ENCODE results near the gene BTBD6.

DNA sequence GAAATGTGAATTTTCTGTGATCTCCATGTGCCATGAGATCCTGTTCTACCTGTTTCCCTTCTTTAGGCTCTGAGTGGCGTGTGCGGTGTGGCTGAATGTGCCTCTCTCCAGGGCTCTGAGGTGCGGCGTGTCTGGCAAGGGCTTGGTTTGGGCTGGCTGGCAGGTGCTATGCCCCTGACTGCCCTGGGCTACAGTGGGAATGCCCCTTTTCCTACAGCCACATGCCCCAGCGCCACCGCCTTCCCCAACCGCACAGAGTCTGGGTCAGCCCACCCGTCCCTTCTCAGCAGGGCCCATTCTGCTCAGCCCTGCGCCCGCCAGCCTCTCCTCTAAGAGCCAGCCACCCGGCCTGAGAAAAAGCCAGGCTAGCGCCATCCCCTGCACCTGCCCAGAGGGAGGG, 24.7 kb downstream of the BTBD6 start:
- TF ChIP-seq POLR2AphosphoS5 (IDR thresholded peaks at IDR 0.05; ENCODE audit: low read depth, low read length) (no peak), SIN3A (IDR thresholded peaks at IDR 0.05; ENCODE audit: borderline replicate concordance, insufficient read depth, low read depth, low read length) (no peak), TCF7L2 (IDR thresholded peaks at IDR 0.05; ENCODE audit: low read depth, low read length) (no peak)
- TF ChIP-seq, protein P1, sequence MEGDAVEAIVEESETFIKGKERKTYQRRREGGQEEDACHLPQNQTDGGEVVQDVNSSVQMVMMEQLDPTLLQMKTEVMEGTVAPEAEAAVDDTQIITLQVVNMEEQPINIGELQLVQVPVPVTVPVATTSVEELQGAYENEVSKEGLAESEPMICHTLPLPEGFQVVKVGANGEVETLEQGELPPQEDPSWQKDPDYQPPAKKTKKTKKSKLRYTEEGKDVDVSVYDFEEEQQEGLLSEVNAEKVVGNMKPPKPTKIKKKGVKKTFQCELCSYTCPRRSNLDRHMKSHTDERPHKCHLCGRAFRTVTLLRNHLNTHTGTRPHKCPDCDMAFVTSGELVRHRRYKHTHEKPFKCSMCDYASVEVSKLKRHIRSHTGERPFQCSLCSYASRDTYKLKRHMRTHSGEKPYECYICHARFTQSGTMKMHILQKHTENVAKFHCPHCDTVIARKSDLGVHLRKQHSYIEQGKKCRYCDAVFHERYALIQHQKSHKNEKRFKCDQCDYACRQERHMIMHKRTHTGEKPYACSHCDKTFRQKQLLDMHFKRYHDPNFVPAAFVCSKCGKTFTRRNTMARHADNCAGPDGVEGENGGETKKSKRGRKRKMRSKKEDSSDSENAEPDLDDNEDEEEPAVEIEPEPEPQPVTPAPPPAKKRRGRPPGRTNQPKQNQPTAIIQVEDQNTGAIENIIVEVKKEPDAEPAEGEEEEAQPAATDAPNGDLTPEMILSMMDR (IDR thresholded peaks at IDR 0.05), result no peak
- TF ChIP-seq, protein P2, sequence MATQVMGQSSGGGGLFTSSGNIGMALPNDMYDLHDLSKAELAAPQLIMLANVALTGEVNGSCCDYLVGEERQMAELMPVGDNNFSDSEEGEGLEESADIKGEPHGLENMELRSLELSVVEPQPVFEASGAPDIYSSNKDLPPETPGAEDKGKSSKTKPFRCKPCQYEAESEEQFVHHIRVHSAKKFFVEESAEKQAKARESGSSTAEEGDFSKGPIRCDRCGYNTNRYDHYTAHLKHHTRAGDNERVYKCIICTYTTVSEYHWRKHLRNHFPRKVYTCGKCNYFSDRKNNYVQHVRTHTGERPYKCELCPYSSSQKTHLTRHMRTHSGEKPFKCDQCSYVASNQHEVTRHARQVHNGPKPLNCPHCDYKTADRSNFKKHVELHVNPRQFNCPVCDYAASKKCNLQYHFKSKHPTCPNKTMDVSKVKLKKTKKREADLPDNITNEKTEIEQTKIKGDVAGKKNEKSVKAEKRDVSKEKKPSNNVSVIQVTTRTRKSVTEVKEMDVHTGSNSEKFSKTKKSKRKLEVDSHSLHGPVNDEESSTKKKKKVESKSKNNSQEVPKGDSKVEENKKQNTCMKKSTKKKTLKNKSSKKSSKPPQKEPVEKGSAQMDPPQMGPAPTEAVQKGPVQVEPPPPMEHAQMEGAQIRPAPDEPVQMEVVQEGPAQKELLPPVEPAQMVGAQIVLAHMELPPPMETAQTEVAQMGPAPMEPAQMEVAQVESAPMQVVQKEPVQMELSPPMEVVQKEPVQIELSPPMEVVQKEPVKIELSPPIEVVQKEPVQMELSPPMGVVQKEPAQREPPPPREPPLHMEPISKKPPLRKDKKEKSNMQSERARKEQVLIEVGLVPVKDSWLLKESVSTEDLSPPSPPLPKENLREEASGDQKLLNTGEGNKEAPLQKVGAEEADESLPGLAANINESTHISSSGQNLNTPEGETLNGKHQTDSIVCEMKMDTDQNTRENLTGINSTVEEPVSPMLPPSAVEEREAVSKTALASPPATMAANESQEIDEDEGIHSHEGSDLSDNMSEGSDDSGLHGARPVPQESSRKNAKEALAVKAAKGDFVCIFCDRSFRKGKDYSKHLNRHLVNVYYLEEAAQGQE (IDR thresholded peaks at IDR 0.05; ENCODE audit: insufficient read depth in 1 of 2, low read depth in 2 of 2, low read length in 1 of 2), result no peak

Data from Panc1 (cell line).